Caki2 (cell line): Measurements from ENCODE around the gene TH. TPM values are rescaled to one million over a fixed set of nuclear protein-coding genes. Genes with fewer than 3 reads are reported as not detected.

Experiments
- DNase-seq: peaks from one replicate; pipeline ENCODE4 v3.0.0-alpha.2; 2015; ENCODE audit warnings: low read depth
- in situ Hi-C: cut with HindIII; loops from 2 replicates; pipeline ENCODE4 v1.10.0; 2016; ENCODE audit warnings: low sequenced_read_pairs, low pct_unique_long_range_greater_than_20kb, mixed read lengths
- total RNA-seq: library from RNA; depleted of rRNA; stranded (reverse); fragments of >200 nt; shearing (Covaris generic); gene quantifications from 2 replicates; pipeline ENCODE4 v1.2.3, GENCODE V29; 2014; ENCODE audit warnings: low replicate concordance

Gene TH
- total RNA-seq, 1 experiment from 2014 or later, result not detected

GRCh38 chr11:2139621-2140337, 31.8 kb downstream of the TH start:
- in situ Hi-C loops, result no loop called here
- no peak for DNase-seq

GRCh38 chr11:2139123-2139521, 32.5 kb downstream of the TH start, which contains the start of gene IGF2:
Gene IGF2 (minus strand): TSS chr11:2139389. CDS start chr11:2135523, 3,866 bp downstream.
- DNase-seq, result peak; percentile 16
- in situ Hi-C loops, result no loop called here

GRCh38 chr11:2138431-2139122, 33.0 kb downstream of the TH start:
- in situ Hi-C loops, result no loop called here
- DNase-seq, result no peak

- DNase-seq, result no peak
- in situ Hi-C loops, result no loop called here
Measured at GRCh38 chr11:2138068-2138430, 33.6 kb downstream of the TH start.

- DNase-seq, result peak; percentile 58
- in situ Hi-C loops, result no loop called here
Measured at GRCh38 chr11:2137202-2138067, 34.2 kb downstream of the TH start.

GRCh38 chr11:2136952-2137201, 34.7 kb downstream of the TH start:
- in situ Hi-C loops, result no loop called here
- DNase-seq, result no peak

- no peak for DNase-seq
- in situ Hi-C loops, result no loop called here
Measured at GRCh38 chr11:2136209-2136951, 35.2 kb downstream of the TH start.

GRCh38 chr11:2135648-2136201, 35.9 kb downstream of the TH start:
- in situ Hi-C loops, result no loop called here
- no peak for DNase-seq

- no peak for DNase-seq
- in situ Hi-C loops, result no loop called here
Measured at GRCh38 chr11:2135018-2135569, 36.5 kb downstream of the TH start.

- DNase-seq, result no peak
- in situ Hi-C loops, result no loop called here
Measured at GRCh38 chr11:2134022-2135010, 37.3 kb downstream of the TH start.

GRCh38 chr11:2133241-2134021, 38.2 kb downstream of the TH start:
- in situ Hi-C loops, result no loop called here
- no peak for DNase-seq

GRCh38 chr11:2132874-2133240, 38.8 kb downstream of the TH start:
- in situ Hi-C loops, result no loop called here
- no peak for DNase-seq

GRCh38 chr11:2132246-2132645, 39.4 kb downstream of the TH start:
- DNase-seq, result no peak
- in situ Hi-C loops, result no loop called here

GRCh38 chr11:2131371-2132236, 40.0 kb downstream of the TH start:
- in situ Hi-C loops, result no loop called here
- DNase-seq, result no peak

- in situ Hi-C loops, result no loop called here
- no peak for DNase-seq
Measured at GRCh38 chr11:2130881-2131352, 40.7 kb downstream of the TH start.
